GM23338 (cell line): Measurements from ENCODE around the gene C6orf89. TPM values are rescaled to one million over a fixed set of nuclear protein-coding genes. Genes with fewer than 3 reads are reported as not detected.

Experiments
- ATAC-seq: fragments of 200-7000 bp; cut with Tn5 transposase; 3 replicates; pipeline ENCODE4 v1.9.1; 2020
- DNase-seq: peaks from one replicate; pipeline ENCODE4 v3.0.0-alpha.2; 2015; ENCODE audit warnings: low spot score
- H2AFZ ChIP-seq: fragments of 200-600 bp; sonication (generic); 2 replicates; pipeline ENCODE4 v1.8.0; 2016; ENCODE audit warnings: antibody characterized with exemption, mild to moderate bottlenecking, moderate library complexity
- H3F3A ChIP-seq: fragments of 200-600 bp; sonication (generic); replicated peaks from 2 replicates; pipeline ENCODE4 v1.8.0; 2017; ENCODE audit warnings: antibody characterized with exemption, mixed run types, low read depth
- H3K27ac ChIP-seq: fragments of 200-600 bp; sonication (generic); 2 replicates; pipeline ENCODE4 v1.6.1; 2016; ENCODE audit warnings: low read depth
- H3K27me3 ChIP-seq: fragments of 200-600 bp; sonication (generic); 2 replicates; pipeline ENCODE4 v1.8.0; 2016; ENCODE audit warnings: mild to moderate bottlenecking, mixed run types, moderate library complexity; ENCODE audit not compliant: insufficient read depth
- H3K36me3 ChIP-seq: fragments of 200-600 bp; sonication (generic); 2 replicates; pipeline ENCODE4 v1.8.0; 2016; ENCODE audit warnings: mild to moderate bottlenecking; ENCODE audit not compliant: insufficient read depth
- H3K4me1 ChIP-seq: fragments of 200-600 bp; sonication (generic); 2 replicates; pipeline ENCODE4 v1.8.0; 2016; ENCODE audit warnings: mild to moderate bottlenecking, moderate library complexity; ENCODE audit not compliant: insufficient read depth
- H3K4me2 ChIP-seq: fragments of 200-600 bp; sonication (generic); 2 replicates; pipeline ENCODE4 v1.7.1; 2017; ENCODE audit warnings: mixed run types
- H3K4me3 ChIP-seq: fragments of 200-600 bp; sonication (generic); 2 replicates; pipeline ENCODE4 v1.6.1; 2016; ENCODE audit warnings: mixed run types
- H3K79me2 ChIP-seq: fragments of 200-600 bp; sonication (generic); replicated peaks from 2 replicates; pipeline ENCODE4 v1.8.0; 2017; ENCODE audit warnings: mild to moderate bottlenecking; ENCODE audit not compliant: insufficient read depth
- H3K9me2 ChIP-seq: fragments of 200-600 bp; sonication (generic); 2 replicates; pipeline ENCODE4 v1.8.0; 2017; ENCODE audit not compliant: insufficient read depth
- H4K20me1 ChIP-seq: fragments of 200-600 bp; sonication (generic); replicated peaks from 2 replicates; pipeline ENCODE4 v1.8.0; 2017; ENCODE audit warnings: mild to moderate bottlenecking; ENCODE audit not compliant: insufficient read depth
- H3K27ac Mint-ChIP-seq: 2 replicates; pipeline ENCODE4 v1.8.0; 2020; ENCODE audit warnings: inconsistent platforms, mild to moderate bottlenecking, moderate library complexity, mixed read lengths
- H3K27me3 Mint-ChIP-seq: 3 replicates; pipeline ENCODE4 v1.8.0; 2022; ENCODE audit warnings: low read depth, mild to moderate bottlenecking, moderate library complexity, mixed read lengths, inconsistent platforms; ENCODE audit not compliant: insufficient read depth, poor library complexity
- H3K36me3 Mint-ChIP-seq: 3 replicates; pipeline ENCODE4 v1.8.0; 2021; ENCODE audit warnings: low read depth, mild to moderate bottlenecking, inconsistent platforms, moderate library complexity, mixed read lengths
- H3K4me1 Mint-ChIP-seq: 3 replicates; pipeline ENCODE4 v1.8.0; 2020; ENCODE audit warnings: mild to moderate bottlenecking, inconsistent platforms, mixed read lengths
- H3K4me3 Mint-ChIP-seq: 3 replicates; pipeline ENCODE4 v1.8.0; 2021; ENCODE audit warnings: moderate library complexity, mild to moderate bottlenecking, inconsistent platforms, mixed read lengths
- H3K9me3 Mint-ChIP-seq: 3 replicates; pipeline ENCODE4 v1.8.0; 2020; ENCODE audit warnings: moderate library complexity, mild to moderate bottlenecking, inconsistent platforms, mixed read lengths
- EZH2 ChIP-seq: fragments of 200-600 bp; sonication (generic); IDR thresholded peaks from one replicate; pipeline ENCODE4 v1.8.0; 2017; ENCODE audit warnings: antibody characterized with exemption, mild to moderate bottlenecking, low read depth; ENCODE audit not compliant: unreplicated experiment
- JUNB ChIP-seq: IDR thresholded peaks from one replicate; pipeline ENCODE4 v1.6.1; 2016; ENCODE audit warnings: antibody characterized with exemption; ENCODE audit not compliant: unreplicated experiment
- NANOG ChIP-seq: IDR thresholded peaks from 2 replicates; pipeline ENCODE4 v1.6.1; 2016; ENCODE audit warnings: antibody characterized with exemption, borderline replicate concordance
- STAT1 ChIP-seq: IDR thresholded peaks from one replicate; pipeline ENCODE4 v1.6.1; 2016; ENCODE audit warnings: antibody characterized with exemption; ENCODE audit not compliant: unreplicated experiment
- ZNF331 ChIP-seq: fragments of 250-450 bp; sonication (Bioruptor Pico); IDR thresholded peaks from 2 replicates; pipeline ENCODE4 v1.5.0; 2020; ENCODE audit warnings: low read depth, mild to moderate bottlenecking, moderate library complexity
- ZNF462 ChIP-seq: fragments of 250-450 bp; sonication (Bioruptor Pico); IDR thresholded peaks from 2 replicates; pipeline ENCODE4 v1.5.0; 2020; ENCODE audit warnings: mild to moderate bottlenecking, moderate library complexity
- polyA plus RNA-seq: library from polyadenylated mRNA; unstranded; fragments of >200 nt; fragmentation: Nextera tagmentation; extraction: Ambion mirVana; gene quantifications from 2 replicates; pipeline ENCODE4 v1.2.1, GENCODE V29; 2016
- total RNA-seq: library from RNA; depleted of rRNA; stranded (reverse); fragments of >200 nt; shearing (Covaris generic); gene quantifications from 2 replicates; pipeline ENCODE4 v1.2.3, GENCODE V29; 2014

The C6orf89 gene
- total and polyA plus RNA-seq, 2 experiments from 2014 or later, result 3.7 to 7.9 TPM

- H3K27me3 ChIP-seq, result no peaks in the 10 kb centered on the region
- H3K36me3 ChIP-seq, result no peaks in the 10 kb centered on the region
- H3K27ac ChIP-seq, result no peak overlapping the region
- no peak overlapping the region for H3K27ac Mint-ChIP-seq
- H3K9me2 ChIP-seq, result no peaks in the 10 kb centered on the region
- peaks cover 11% of the 10 kb centered on the region for H3K27me3 Mint-ChIP-seq
- H3K4me3 ChIP-seq, result no peak overlapping the region; the same call in 1 of the 2 replicates
- H3F3A ChIP-seq, result peaks cover 19% of the 10 kb centered on the region
- peaks cover 35% of the 10 kb centered on the region for H3K4me1 Mint-ChIP-seq
- peaks cover 18% of the 10 kb centered on the region for H3K4me1 ChIP-seq
- H3K4me3 Mint-ChIP-seq, result no peak overlapping the region
- ATAC-seq (no peak), DNase-seq (no peak)
- no peaks in the 10 kb centered on the region; the same call in 2 of the 3 replicates for H3K9me3 Mint-ChIP-seq
- peaks cover 1% of the 10 kb centered on the region; the same call in 2 of the 3 replicates for H3K36me3 Mint-ChIP-seq
- H3K79me2 ChIP-seq, result no peaks in the 10 kb centered on the region
- H4K20me1 ChIP-seq, result peaks cover 10% of the 10 kb centered on the region; the same call in 1 of the 2 replicates
- H3K4me2 ChIP-seq, result no peak overlapping the region
- TF ChIP-seq JUNB (no peak), NANOG (no peak), EZH2 (no peak), ZNF462 (CRISPR knock-in tag) (no peak)
- H2AFZ ChIP-seq, result no peak overlapping the region
Observed at GRCh38 chr6:36847991-36848390, 37.8 kb upstream of the C6orf89 start.

GRCh38 chr6:36848658-36849441 lies 36.9 kb upstream of the C6orf89 start:
- no peak overlapping the region for H3K27ac ChIP-seq
- H4K20me1 ChIP-seq, result peaks cover 10% of the 10 kb centered on the region; the same call in 1 of the 2 replicates
- H3F3A ChIP-seq, result peaks cover 22% of the 10 kb centered on the region
- H3K4me2 ChIP-seq, result peak overlapping the region; percentile 83
- H3K9me2 ChIP-seq, result no peaks in the 10 kb centered on the region
- H3K79me2 ChIP-seq, result no peaks in the 10 kb centered on the region
- peak overlapping the region; percentile 53 for H3K4me3 ChIP-seq
- Mint-ChIP-seq H3K4me3 (peak overlapping the region; percentile 67), H3K27me3 (peaks cover 9% of the 10 kb centered on the region), H3K36me3 (peaks cover 8% of the 10 kb centered on the region), H3K27ac (no peak overlapping the region), H3K4me1 (peaks cover 37% of the 10 kb centered on the region), H3K9me3 (no peaks in the 10 kb centered on the region; the same call in 2 of the 3 replicates)
- peaks cover 18% of the 10 kb centered on the region for H3K4me1 ChIP-seq
- no peaks in the 10 kb centered on the region for H3K27me3 ChIP-seq
- no peak overlapping the region for H2AFZ ChIP-seq
- peak; percentile 89 for ATAC-seq
- H3K36me3 ChIP-seq, result no peaks in the 10 kb centered on the region
- DNase-seq, result peak; percentile 89
- TF ChIP-seq ZNF331 (no peak), STAT1 (no peak)
